Measurements from ENCODE around the gene CALML3. TPM values are rescaled to one million over a fixed set of nuclear protein-coding genes. Genes with fewer than 3 reads are reported as not detected.
A peak's percentile ranks its signal among the peaks of the same experiment; 100 is the strongest.

CALML3 gene
- total and polyA plus RNA-seq, 9 donors, result 0.02 to 1.5 TPM; not detected in 7

- DNase-seq, result peak in 2 of 5 donors; percentile 9 to 23
- no peaks in the 10 kb centered on the region for H3K9me3 ChIP-seq
- no peaks in the 10 kb centered on the region for H3K4me1 ChIP-seq (ENCODE audit: insufficient read depth)
- no peaks in the 10 kb centered on the region for H3K36me3 ChIP-seq
- intact Hi-C loops (cut with DNase I), result no loop called here
- TF ChIP-seq POLR2A (IDR thresholded peaks at IDR 0.05) (no peak), CTCF (IDR thresholded peaks at IDR 0.05) (no peak), EP300 (IDR thresholded peaks at IDR 0.05) (no peak)
- H3K27me3 ChIP-seq, result no peaks in the 10 kb centered on the region
- H3K4me3 ChIP-seq, result no peak overlapping the region
- 90 to 95% (median 92%) methylated on average over 18 of the region's 18 CpGs for WGBS, 3 donors
- H3K27ac ChIP-seq, result no peak overlapping the region
These were observed 16.6 kb upstream of the CALML3 start for GRCh38 chr10:5508161-5508604.

DNA sequence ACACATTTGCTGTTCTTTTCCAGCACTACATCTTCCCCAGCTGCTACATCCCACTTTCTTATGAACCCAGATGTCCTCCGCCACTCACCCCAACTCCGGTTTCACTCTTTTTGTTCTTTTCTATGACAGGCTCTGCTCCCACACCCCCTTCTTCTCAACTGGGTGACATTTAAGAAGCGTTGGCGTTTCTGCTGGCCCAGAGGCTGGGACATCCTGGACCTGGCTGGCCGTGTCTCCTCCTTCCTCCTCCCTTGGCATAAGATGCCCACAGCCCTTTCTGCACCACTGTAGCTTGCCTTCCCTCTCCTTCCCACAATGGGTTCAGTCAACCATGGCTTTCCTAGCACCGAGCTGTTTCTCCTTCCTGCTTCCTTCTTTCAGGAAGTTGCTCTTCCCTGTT is 16.0 kb upstream of the CALML3 start:
- Histone ChIP-seq H3K4me3 (no peak overlapping the region), H3K27ac (no peak overlapping the region), H3K4me1 (ENCODE audit: insufficient read depth) (no peaks in the 10 kb centered on the region), H3K36me3 (no peaks in the 10 kb centered on the region), H3K27me3 (no peaks in the 10 kb centered on the region), H3K9me3 (no peaks in the 10 kb centered on the region)
- TF ChIP-seq POLR2A (IDR thresholded peaks at IDR 0.05) (no peak), EP300 (IDR thresholded peaks at IDR 0.05) (no peak), CTCF (IDR thresholded peaks at IDR 0.05) (no peak)
- peak in 1 of 5 donors; percentile 3 for DNase-seq
- intact Hi-C loops (cut with DNase I), result no loop called here
- 91 to 96% (median 92%) methylated on average over 6 of the region's 6 CpGs for WGBS, 3 donors

DNA sequence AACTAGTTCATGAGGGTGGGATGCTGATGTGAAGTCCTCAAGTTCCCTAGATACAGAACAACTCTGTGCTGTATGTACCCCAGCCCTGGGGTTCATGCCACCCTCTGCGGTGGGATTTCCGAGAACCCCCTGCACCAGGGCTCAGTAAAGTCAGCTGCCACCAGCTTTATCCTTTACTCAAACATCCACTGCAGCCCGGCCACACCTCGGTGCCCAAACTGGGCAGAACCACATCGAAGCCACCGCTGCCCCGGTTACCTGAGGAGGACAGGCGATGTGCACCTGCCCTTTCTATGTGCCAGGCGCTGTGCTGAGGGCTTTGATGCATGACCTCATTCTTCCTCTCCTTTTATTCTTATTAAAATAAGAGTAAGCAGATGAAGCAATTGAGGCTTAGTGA is 15.5 kb upstream of the CALML3 start:
- Histone ChIP-seq H3K27me3 (no peaks in the 10 kb centered on the region), H3K4me1 (ENCODE audit: insufficient read depth) (no peaks in the 10 kb centered on the region), H3K36me3 (no peaks in the 10 kb centered on the region), H3K27ac (no peak overlapping the region), H3K4me3 (no peak overlapping the region), H3K9me3 (no peaks in the 10 kb centered on the region)
- peak in 1 of 5 donors; percentile 24 for DNase-seq
- TF ChIP-seq POLR2A (IDR thresholded peaks at IDR 0.05) (no peak), CTCF (IDR thresholded peaks at IDR 0.05) (no peak), EP300 (IDR thresholded peaks at IDR 0.05) (no peak)
- intact Hi-C loops (cut with DNase I), result no loop called here
- 95 to 99% (median 97%) methylated on average over 9 of the region's 9 CpGs for WGBS, 3 donors

- DNase-seq, result no peak
- intact Hi-C loops (cut with DNase I), result no loop called here
- no peaks in the 10 kb centered on the region for H3K36me3 ChIP-seq
- H3K4me1 ChIP-seq (ENCODE audit: insufficient read depth), result no peaks in the 10 kb centered on the region
- TF ChIP-seq CTCF (IDR thresholded peaks at IDR 0.05), result no peak
- TF ChIP-seq EP300 (IDR thresholded peaks at IDR 0.05), result no peak
- no peak for TF ChIP-seq POLR2A (IDR thresholded peaks at IDR 0.05)
- H3K9me3 ChIP-seq, result no peaks in the 10 kb centered on the region
- H3K4me3 ChIP-seq, result no peak overlapping the region
- no peaks in the 10 kb centered on the region for H3K27me3 ChIP-seq
- H3K27ac ChIP-seq, result no peak overlapping the region
- WGBS, 3 donors, result 94 to 95% (median 95%) methylated on average over 11 of the region's 11 CpGs
These were observed 15.1 kb upstream of the CALML3 start for GRCh38 chr10:5509691-5510090.
